IMR-90 (cell line): ENCODE measurements around the gene PRR5L. TPM values are rescaled to one million over a fixed set of nuclear protein-coding genes. Genes with fewer than 3 reads are reported as not detected.

Source experiments
- ATAC-seq: fragments of 200-7000 bp; cut with Tn5 transposase; 2 replicates; pipeline ENCODE4 v1.9.1; 2020; ENCODE audit warnings: low read depth, mild to moderate bottlenecking, moderate library complexity
- BruUV-seq: library from RNA; stranded (reverse); fragments of 400-500 nt; replicated peaks from 2 replicates; lab custom pipeline; 2021; lab: Mats Ljungman, UMichigan
- CTCF ChIA-PET: fragments of 300-600 bp; formaldehyde crosslinking; extraction: SDS; loops from one replicate; lab custom pipeline; 2021; ENCODE audit warnings: antibody characterized with exemption; lab: Yijun Ruan, JAX
- POLR2A ChIA-PET: fragments of 300-600 bp; sonication (Branson Sonifier 250); formaldehyde crosslinking; loops from one replicate; lab custom pipeline; 2022; ENCODE audit warnings: antibody characterized with exemption; ENCODE audit not compliant: unreplicated experiment; lab: Charles Lee
- DNase-seq: peaks from one replicate; pipeline ENCODE4 v3.0.0; 2013
- H2AFZ ChIP-seq: replicated peaks from 2 replicates; pipeline ENCODE3; 2013; ENCODE audit warnings: low read length, mild to moderate bottlenecking; ENCODE audit not compliant: poor library complexity
- H2AK5ac ChIP-seq: 2 replicates; pipeline ENCODE4 v1.6.1; 2013; ENCODE audit warnings: low read depth, low read length, inconsistent platforms
- H2AK9ac ChIP-seq: replicated peaks from 2 replicates; pipeline ENCODE3; 2013; ENCODE audit warnings: mild to moderate bottlenecking, low read depth, low read length, moderate library complexity; ENCODE audit not compliant: poor library complexity
- H2BK120ac ChIP-seq: 2 replicates; pipeline ENCODE4 v1.6.1; 2013; ENCODE audit warnings: low read depth, low read length, inconsistent platforms
- H2BK15ac ChIP-seq: 3 replicates; pipeline ENCODE4 v1.6.1; 2013; ENCODE audit warnings: low read depth, low read length, inconsistent platforms
- H2BK20ac ChIP-seq: 2 replicates; pipeline ENCODE4 v1.6.1; 2013; ENCODE audit warnings: low read depth, mild to moderate bottlenecking, inconsistent platforms, low read length, moderate library complexity
- H2BK5ac ChIP-seq: 2 replicates; pipeline ENCODE4 v1.6.1; 2013; ENCODE audit warnings: mild to moderate bottlenecking, low read depth, low read length, inconsistent platforms; ENCODE audit not compliant: poor library complexity, severe bottlenecking
- H3K14ac ChIP-seq: replicated peaks from 2 replicates; pipeline ENCODE4 v1.6.1; 2013; ENCODE audit warnings: low read depth, low read length, inconsistent platforms
- H3K18ac ChIP-seq: 2 replicates; pipeline ENCODE4 v1.6.1; 2013; ENCODE audit warnings: low read depth, low read length, control low read depth
- H3K23ac ChIP-seq: 2 replicates; pipeline ENCODE4 v1.6.1; 2013; ENCODE audit warnings: low read depth, low read length, inconsistent platforms
- H3K27ac ChIP-seq: 2 replicates; pipeline ENCODE4 v1.5.1; 2013; ENCODE audit warnings: mild to moderate bottlenecking, control low read depth, low read length; ENCODE audit not compliant: insufficient read depth
- H3K27me3 ChIP-seq: 2 replicates; pipeline ENCODE4 v1.6.1; 2013; ENCODE audit warnings: low read length; ENCODE audit not compliant: control insufficient read depth, insufficient read depth
- H3K36me3 ChIP-seq: 2 replicates; pipeline ENCODE4 v1.6.1; 2013; ENCODE audit warnings: low read length, mixed read lengths; ENCODE audit not compliant: control insufficient read depth, insufficient read depth
- H3K4ac ChIP-seq: 2 replicates; pipeline ENCODE4 v1.6.1; 2013; ENCODE audit warnings: low read depth, low read length, inconsistent platforms
- H3K4me1 ChIP-seq: 2 replicates; pipeline ENCODE4 v1.6.1; 2013; ENCODE audit warnings: low read length, mixed read lengths; ENCODE audit not compliant: control insufficient read depth, insufficient read depth
- H3K4me2 ChIP-seq: 2 replicates; pipeline ENCODE4 v1.6.1; 2013; ENCODE audit warnings: low read depth, mild to moderate bottlenecking, control low read depth, low read length, moderate library complexity
- H3K4me3 ChIP-seq: 2 replicates; pipeline ENCODE4 v1.5.1; 2013; ENCODE audit warnings: low read depth, mild to moderate bottlenecking, control low read depth, low read length, moderate library complexity; ENCODE audit not compliant: insufficient read depth
- H3K56ac ChIP-seq: 2 replicates; pipeline ENCODE4 v1.6.1; 2013; ENCODE audit warnings: low read length, inconsistent platforms; ENCODE audit not compliant: insufficient read depth; ENCODE audit errors: extremely low read depth
- H3K79me1 ChIP-seq, 2 experiments: 2 replicates each; pipeline ENCODE4 v1.6.1; 2013; ENCODE audit warnings: low read length in 2 of 2, inconsistent platforms in 1 of 2, low read depth in 1 of 2
- H3K9ac ChIP-seq: 2 replicates; pipeline ENCODE4 v1.6.1; 2013; ENCODE audit warnings: low read depth, low read length, control low read depth
- H3K9me1 ChIP-seq: 2 replicates; pipeline ENCODE4 v1.6.1; 2013; ENCODE audit warnings: low read length, inconsistent platforms; ENCODE audit not compliant: insufficient read depth
- H3K9me3 ChIP-seq: 2 replicates; pipeline ENCODE4 v1.6.1; 2013; ENCODE audit warnings: low read length; ENCODE audit not compliant: control insufficient read depth, insufficient read depth
- H4K20me1 ChIP-seq: 2 replicates; pipeline ENCODE4 v1.6.1; 2013; ENCODE audit warnings: low read length, inconsistent platforms; ENCODE audit not compliant: insufficient read depth
- H4K5ac ChIP-seq: 2 replicates; pipeline ENCODE4 v1.6.1; 2013; ENCODE audit warnings: mild to moderate bottlenecking, low read depth, low read length, control low read depth
- H4K8ac ChIP-seq, 2 experiments: 2 replicates each; pipeline ENCODE4 v1.6.1; 2013; ENCODE audit warnings: low read depth in 2 of 2, low read length in 2 of 2, control low read depth in 1 of 2, inconsistent platforms in 1 of 2
- H4K91ac ChIP-seq: 2 replicates; pipeline ENCODE4 v1.6.1; 2013; ENCODE audit warnings: low read depth, low read length, inconsistent platforms; ENCODE audit not compliant: insufficient read depth
- BHLHE40 ChIP-seq: fragments of 150-350 bp; IDR thresholded peaks from 2 replicates; pipeline ENCODE4 v1.6.1; 2016; ENCODE audit warnings: mild to moderate bottlenecking, low read depth, low read length
- CEBPB ChIP-seq: IDR thresholded peaks from 2 replicates; pipeline ENCODE4 v1.6.1; 2012; ENCODE audit warnings: low read depth, low read length, improper control_type of control experiment
- CHD1 ChIP-seq: IDR thresholded peaks from 2 replicates; pipeline ENCODE4 v1.6.1; 2012; ENCODE audit warnings: low read depth, low read length, improper control_type of control experiment
- FOS ChIP-seq: fragments of 150-350 bp; IDR thresholded peaks from 2 replicates; pipeline ENCODE4 v1.6.1; 2016; ENCODE audit warnings: low read depth, low read length
- MAFK ChIP-seq: IDR thresholded peaks from 2 replicates; pipeline ENCODE4 v1.6.1; 2012; ENCODE audit warnings: low read depth, low read length, improper control_type of control experiment
- MAZ ChIP-seq: IDR thresholded peaks from 2 replicates; pipeline ENCODE4 v1.6.1; 2012; ENCODE audit warnings: low read depth, mild to moderate bottlenecking, low read length, improper control_type of control experiment, moderate library complexity, borderline replicate concordance
- MXI1 ChIP-seq: IDR thresholded peaks from 2 replicates; pipeline ENCODE4 v1.6.1; 2012; ENCODE audit warnings: low read depth, mild to moderate bottlenecking, low read length, moderate library complexity, borderline replicate concordance
- NFE2L2 ChIP-seq: fragments of 150-350 bp; IDR thresholded peaks from 2 replicates; pipeline ENCODE4 v1.6.1; 2016; ENCODE audit warnings: low read depth, mild to moderate bottlenecking, low read length
- POLR2A ChIP-seq: IDR thresholded peaks from 2 replicates; pipeline ENCODE4 v1.6.1; 2012; ENCODE audit warnings: mild to moderate bottlenecking, low read depth, low read length
- RAD21 ChIP-seq: IDR thresholded peaks from 2 replicates; pipeline ENCODE4 v1.6.1; 2012; ENCODE audit warnings: low read length, improper control_type of control experiment
- RCOR1 ChIP-seq: IDR thresholded peaks from 2 replicates; pipeline ENCODE4 v1.6.1; 2012; ENCODE audit warnings: mild to moderate bottlenecking, low read length, improper control_type of control experiment; ENCODE audit not compliant: insufficient replicate concordance
- RFX5 ChIP-seq: IDR thresholded peaks from 2 replicates; pipeline ENCODE4 v1.8.0; 2012; ENCODE audit warnings: low read depth, mild to moderate bottlenecking, low read length, moderate library complexity
- SMC3 ChIP-seq: fragments of 150-350 bp; IDR thresholded peaks from 2 replicates; pipeline ENCODE4 v1.6.1; 2016; ENCODE audit warnings: low read depth, mild to moderate bottlenecking, antibody characterized with exemption, low read length, moderate library complexity
- WGBS, 2 experiments: methylation state at CpG; one replicate each; pipeline versions ENCODE4 v1.1.5 to v1.1.7; 2013; ENCODE audit warnings: missing lambda C conversion rate in 2 of 2; ENCODE audit not compliant: insufficient read length in 1 of 2; ENCODE audit errors: extremely low coverage in 2 of 2; 5-methylcytosine and 5-hydroxymethylcytosine counted together
- dilution Hi-C: fragments of 300-500 bp; cut with HindIII; formaldehyde crosslinking; loops from one replicate; pipeline ENCODE4 v1.14.3; 2018; ENCODE audit warnings: low sequenced_read_pairs; ENCODE audit not compliant: unreplicated experiment
- in situ Hi-C: fragments of 300-500 bp; cut with MboI; formaldehyde crosslinking; loops from 3 replicates; pipeline ENCODE4 v1.14.3; 2019; ENCODE audit warnings: low sequenced_read_pairs, inconsistent platforms, mixed read lengths
- intact Hi-C: fragments of 100-400 bp; cut with micrococcal nuclease; formaldehyde crosslinking; loops from 2 replicates; pipeline ENCODE4 v1.10.0; 2022
- polyA plus RNA-seq, 3 experiments: library from polyadenylated mRNA; depleted of rRNA; stranded (reverse); fragments of >200 nt; gene quantifications; 2 replicates each; pipeline ENCODE4 v1.2.3, GENCODE V29; 2012; ENCODE audit warnings: low replicate concordance in 1 of 3
- total RNA-seq: library from RNA; depleted of rRNA; stranded (reverse); fragments of >200 nt; gene quantifications from 2 replicates; pipeline ENCODE4 v1.2.3, GENCODE V29; 2012
- TF ChIP-seq, protein P1 (sequence below): fragments of 150-350 bp; IDR thresholded peaks from 2 replicates; pipeline ENCODE4 v1.6.1; 2016; ENCODE audit warnings: low read depth, mild to moderate bottlenecking, low read length, moderate library complexity, borderline replicate concordance
- TF ChIP-seq, protein P2 (sequence below): fragments of 150-350 bp; IDR thresholded peaks from 2 replicates; pipeline ENCODE4 v1.6.1; 2017; ENCODE audit warnings: mild to moderate bottlenecking, antibody characterized with exemption, low read length, low read depth
- TF ChIP-seq, protein P3 (sequence below): conservative IDR thresholded peaks from 2 replicates; pipeline ENCODE4 v1.5.1; 2012; ENCODE audit warnings: mild to moderate bottlenecking, low read depth, low read length, improper control_type of control experiment

Gene PRR5L
- total and polyA plus RNA-seq, 2 of the 4 experiments (the other 2 are of a cell fraction): 2.9 to 3.6 TPM

DNA sequence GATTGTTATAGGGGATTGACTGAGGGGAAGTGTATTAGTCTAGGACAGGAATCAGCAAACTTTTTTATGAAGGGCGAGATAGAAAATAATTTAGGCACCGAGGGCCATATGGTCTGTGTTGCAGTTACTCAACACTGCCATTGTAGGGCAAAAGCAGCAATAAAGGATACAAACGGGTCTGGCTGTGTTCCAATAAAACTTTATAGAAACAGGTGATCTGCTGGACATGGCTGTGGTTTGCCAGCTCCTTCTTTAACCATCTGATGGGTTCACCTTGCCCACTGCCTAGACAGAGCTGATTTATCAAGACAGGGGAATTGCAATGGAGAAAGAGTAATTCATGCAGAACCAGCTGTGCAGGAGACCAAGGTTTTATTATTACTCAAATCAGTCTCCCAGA lies 20.0 kb downstream of the PRR5L start:
- H4K5ac ChIP-seq: no peak overlapping the region
- dilution Hi-C loops: no loop called here
- H2BK5ac ChIP-seq: no peak overlapping the region
- H3K9me1 ChIP-seq: peaks cover 5% of the 10 kb centered on the region
- H3K18ac ChIP-seq: no peak overlapping the region
- H3K4ac ChIP-seq: no peak overlapping the region
- H3K79me1 ChIP-seq: no peaks in the 10 kb centered on the region
- no peak overlapping the region for H4K8ac ChIP-seq
- H2BK120ac ChIP-seq: no peak overlapping the region
- H3K36me3 ChIP-seq: no peaks in the 10 kb centered on the region
- peaks cover 5% of the 10 kb centered on the region for H3K4me1 ChIP-seq
- H3K9ac ChIP-seq: no peak overlapping the region
- H2AK5ac ChIP-seq: no peak overlapping the region
- BruUV-seq: no TSS peak
- TF ChIP-seq POLR2A (no peak), RCOR1 (no peak), BHLHE40 (no peak), MXI1 (no peak), RFX5 (no peak), FOS (no peak), MAZ (no peak), MAFK (no peak), CEBPB (no peak), SMC3 (no peak), NFE2L2 (no peak), RAD21 (no peak), CHD1 (no peak)
- TF ChIP-seq, protein P1, sequence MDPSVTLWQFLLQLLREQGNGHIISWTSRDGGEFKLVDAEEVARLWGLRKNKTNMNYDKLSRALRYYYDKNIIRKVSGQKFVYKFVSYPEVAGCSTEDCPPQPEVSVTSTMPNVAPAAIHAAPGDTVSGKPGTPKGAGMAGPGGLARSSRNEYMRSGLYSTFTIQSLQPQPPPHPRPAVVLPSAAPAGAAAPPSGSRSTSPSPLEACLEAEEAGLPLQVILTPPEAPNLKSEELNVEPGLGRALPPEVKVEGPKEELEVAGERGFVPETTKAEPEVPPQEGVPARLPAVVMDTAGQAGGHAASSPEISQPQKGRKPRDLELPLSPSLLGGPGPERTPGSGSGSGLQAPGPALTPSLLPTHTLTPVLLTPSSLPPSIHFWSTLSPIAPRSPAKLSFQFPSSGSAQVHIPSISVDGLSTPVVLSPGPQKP: no peak
- TF ChIP-seq, protein P2, sequence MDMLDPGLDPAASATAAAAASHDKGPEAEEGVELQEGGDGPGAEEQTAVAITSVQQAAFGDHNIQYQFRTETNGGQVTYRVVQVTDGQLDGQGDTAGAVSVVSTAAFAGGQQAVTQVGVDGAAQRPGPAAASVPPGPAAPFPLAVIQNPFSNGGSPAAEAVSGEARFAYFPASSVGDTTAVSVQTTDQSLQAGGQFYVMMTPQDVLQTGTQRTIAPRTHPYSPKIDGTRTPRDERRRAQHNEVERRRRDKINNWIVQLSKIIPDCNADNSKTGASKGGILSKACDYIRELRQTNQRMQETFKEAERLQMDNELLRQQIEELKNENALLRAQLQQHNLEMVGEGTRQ: no peak
- TF ChIP-seq, protein P3, sequence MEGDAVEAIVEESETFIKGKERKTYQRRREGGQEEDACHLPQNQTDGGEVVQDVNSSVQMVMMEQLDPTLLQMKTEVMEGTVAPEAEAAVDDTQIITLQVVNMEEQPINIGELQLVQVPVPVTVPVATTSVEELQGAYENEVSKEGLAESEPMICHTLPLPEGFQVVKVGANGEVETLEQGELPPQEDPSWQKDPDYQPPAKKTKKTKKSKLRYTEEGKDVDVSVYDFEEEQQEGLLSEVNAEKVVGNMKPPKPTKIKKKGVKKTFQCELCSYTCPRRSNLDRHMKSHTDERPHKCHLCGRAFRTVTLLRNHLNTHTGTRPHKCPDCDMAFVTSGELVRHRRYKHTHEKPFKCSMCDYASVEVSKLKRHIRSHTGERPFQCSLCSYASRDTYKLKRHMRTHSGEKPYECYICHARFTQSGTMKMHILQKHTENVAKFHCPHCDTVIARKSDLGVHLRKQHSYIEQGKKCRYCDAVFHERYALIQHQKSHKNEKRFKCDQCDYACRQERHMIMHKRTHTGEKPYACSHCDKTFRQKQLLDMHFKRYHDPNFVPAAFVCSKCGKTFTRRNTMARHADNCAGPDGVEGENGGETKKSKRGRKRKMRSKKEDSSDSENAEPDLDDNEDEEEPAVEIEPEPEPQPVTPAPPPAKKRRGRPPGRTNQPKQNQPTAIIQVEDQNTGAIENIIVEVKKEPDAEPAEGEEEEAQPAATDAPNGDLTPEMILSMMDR: no peak
- no peaks in the 10 kb centered on the region for H3K9me3 ChIP-seq
- H2BK20ac ChIP-seq: no peak overlapping the region
- ChIA-PET POLR2A (no interaction called here), CTCF (interaction anchor here (1.0 kb wide), 1 partner anchor 14 kb away, joined by 3 read pairs; no protein-coding TSS in a partner anchor)
- H2AK9ac ChIP-seq: no peak overlapping the region
- ATAC-seq (no peak), DNase-seq (no peak)
- in situ Hi-C loops: no loop called here
- intact Hi-C loops: no loop called here
- H4K20me1 ChIP-seq: 0 out of 2 replicates have a peak, but pooled peaks cover 3% of the 10 kb centered on the region
- H2BK15ac ChIP-seq: no peak overlapping the region
- H3K14ac ChIP-seq: no peak overlapping the region
- H3K23ac ChIP-seq: no peak overlapping the region
- no peak overlapping the region for H3K56ac ChIP-seq
- H3K4me2 ChIP-seq: no peak overlapping the region
- no CpG with 5 or more reads among the region's 3 CpGs for WGBS, 2 experiments
- H3K27me3 ChIP-seq: peaks cover 48% of the 10 kb centered on the region
- H3K4me3 ChIP-seq: no peak overlapping the region
- H4K91ac ChIP-seq: no peak overlapping the region
- no peak overlapping the region for H2AFZ ChIP-seq
- no peak overlapping the region for H3K27ac ChIP-seq
